GM18526 (cell line): ENCODE results near the gene TIMM10.

Source experiments
- POLR2A ChIP-seq: IDR thresholded peaks from 3 replicates; pipeline ENCODE4 v1.6.1; 2011; ENCODE audit not compliant: insufficient read length; ENCODE audit errors: extremely low read depth

Gene TIMM10

GRCh38 chr11:57484141-57484710 is 46.3 kb downstream of the TIMM10 start:
- no peak for TF ChIP-seq POLR2A

DNA sequence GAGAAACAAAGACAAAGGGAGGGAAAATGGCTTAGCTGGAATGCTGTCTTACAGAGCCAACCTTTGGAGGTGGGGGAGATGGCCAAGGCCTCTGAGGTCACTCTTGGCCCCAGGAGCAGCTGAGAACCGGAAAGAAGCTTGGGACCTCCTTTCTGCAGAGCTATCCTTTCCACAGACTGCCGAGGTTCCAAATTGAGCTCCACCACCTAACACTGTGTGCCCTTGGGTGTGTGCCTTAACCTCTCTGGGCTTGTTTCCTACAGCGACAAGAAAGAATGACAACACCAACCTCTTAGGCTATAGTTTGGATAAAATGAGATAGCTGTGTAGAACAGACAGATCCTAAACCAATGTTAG is 47.0 kb downstream of the TIMM10 start:
- no peak for TF ChIP-seq POLR2A

- TF ChIP-seq POLR2A, result no peak
Measured at GRCh38 chr11:57482782-57483561, 47.6 kb downstream of the TIMM10 start.

DNA sequence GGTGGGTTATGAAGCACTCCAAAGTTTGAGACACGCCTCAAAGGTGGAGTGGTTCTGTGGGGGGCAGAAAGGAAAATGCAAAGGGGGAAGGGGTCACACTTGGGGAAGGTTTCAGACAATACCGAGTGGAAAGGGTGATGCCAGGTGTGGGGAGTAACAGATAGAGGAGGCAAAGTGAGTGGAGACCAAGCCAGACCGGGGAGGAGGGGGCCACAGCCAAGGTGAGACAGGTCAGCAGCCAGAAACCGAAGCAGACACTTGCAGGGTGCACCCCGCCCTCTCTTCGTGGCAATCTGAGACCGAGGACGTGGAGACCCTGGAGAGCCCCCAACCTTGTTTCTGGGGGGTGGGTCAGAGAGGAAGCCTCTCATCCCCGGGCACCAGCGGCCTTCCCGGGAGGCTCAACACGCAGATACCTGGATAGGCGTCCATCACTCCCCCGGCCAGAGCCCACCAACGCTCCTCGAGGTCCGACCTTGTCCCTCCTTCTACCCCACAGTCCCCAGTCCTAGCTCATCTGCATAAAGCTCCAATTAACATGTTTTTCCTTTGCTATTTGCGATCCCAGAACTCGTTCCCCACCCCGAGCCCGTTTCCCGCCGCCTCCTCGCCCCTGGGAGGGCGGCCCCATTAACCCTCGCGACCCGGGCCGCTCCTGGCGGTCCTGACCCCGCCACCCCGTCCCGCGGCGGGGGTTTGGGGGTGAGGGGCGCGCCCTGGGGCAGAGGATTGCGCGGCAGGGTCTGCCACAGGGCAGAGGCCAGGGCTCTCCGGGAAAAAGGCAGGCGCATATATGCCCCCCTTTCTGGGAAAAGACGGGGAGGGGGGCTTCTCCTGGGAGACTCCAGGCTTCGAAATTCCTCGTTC is 48.4 kb downstream of the TIMM10 start:
- TF ChIP-seq POLR2A, result no peak

DNA sequence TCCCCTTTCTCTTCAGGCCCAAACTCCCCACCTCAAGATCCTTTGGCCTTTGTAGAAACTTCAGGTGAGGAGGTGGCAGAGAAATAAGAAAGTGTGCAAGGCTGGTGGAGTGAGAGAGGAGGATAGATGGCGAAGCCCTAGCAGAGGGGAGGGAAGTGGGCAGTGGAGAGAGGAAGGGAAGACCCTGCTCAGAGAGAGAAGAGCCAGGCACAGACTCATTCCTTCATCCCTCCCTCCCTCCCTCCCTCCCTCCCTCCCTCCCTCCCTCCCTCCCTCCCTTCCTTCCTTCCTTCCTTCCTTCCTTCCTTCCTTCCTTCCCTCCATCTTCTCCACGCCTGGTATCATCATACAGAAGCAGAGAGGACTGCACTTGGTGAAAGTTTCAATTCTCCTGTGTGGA is 49.2 kb downstream of the TIMM10 start:
- TF ChIP-seq POLR2A, result no peak

DNA sequence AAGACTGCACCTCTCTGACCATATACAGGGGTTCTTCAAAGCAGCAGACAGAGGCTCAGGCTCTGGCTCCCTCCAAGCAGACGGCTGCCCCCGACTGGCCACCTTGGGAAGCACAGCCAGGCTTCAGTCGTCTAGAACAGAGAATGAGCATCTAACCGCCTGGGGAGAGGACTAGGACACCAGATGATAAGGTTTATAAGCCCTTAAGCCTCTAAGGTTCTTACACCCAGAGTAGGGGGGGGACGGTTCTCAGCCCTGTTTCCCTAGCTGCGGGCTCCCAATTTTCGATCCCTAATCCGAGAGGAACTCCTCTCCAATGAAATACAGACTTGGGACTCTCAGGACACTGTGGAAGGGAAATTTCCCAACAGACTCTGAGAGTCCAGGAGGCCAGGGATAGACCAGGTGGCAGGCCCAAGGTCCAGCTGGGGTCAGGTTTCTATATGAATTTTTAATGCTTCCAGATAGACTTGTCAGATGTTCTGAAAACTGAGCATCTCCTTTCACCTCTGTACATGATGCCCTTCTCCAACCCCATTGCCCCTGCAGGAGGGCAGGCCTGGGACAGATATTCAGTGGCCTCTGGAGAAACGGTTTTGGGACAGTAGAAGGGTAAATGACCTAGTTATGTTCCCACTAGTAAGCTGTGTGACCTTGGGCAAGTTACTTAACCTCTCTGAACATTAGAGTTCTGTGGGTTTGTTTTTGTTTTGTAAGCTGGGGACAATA is 50.0 kb downstream of the TIMM10 start:
- no peak for TF ChIP-seq POLR2A

DNA sequence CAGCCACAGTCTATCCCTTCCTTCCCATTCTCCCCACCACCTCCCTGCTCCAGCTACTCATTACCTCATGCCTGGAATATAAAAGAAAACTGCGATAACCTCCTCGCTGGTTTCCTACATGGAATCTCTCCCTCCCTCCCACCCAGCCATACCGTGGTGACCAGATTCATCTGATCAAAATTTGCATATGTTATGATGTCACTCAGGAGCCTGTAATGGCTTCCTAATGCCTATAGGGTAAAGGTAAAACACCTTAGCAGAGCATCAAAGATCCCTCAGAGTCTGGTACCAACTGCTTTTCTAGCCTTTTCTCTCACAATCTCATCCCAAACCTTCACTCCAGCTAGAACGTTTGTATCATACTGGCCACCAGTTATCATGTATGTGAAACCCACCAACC is 50.6 kb downstream of the TIMM10 start:
- TF ChIP-seq POLR2A, result no peak

GRCh38 chr11:57479021-57479663 is 51.4 kb downstream of the TIMM10 start:
- TF ChIP-seq POLR2A, result no peak
